ENCODE results near the gene TAS2R30.

The TAS2R30 gene

DNA sequence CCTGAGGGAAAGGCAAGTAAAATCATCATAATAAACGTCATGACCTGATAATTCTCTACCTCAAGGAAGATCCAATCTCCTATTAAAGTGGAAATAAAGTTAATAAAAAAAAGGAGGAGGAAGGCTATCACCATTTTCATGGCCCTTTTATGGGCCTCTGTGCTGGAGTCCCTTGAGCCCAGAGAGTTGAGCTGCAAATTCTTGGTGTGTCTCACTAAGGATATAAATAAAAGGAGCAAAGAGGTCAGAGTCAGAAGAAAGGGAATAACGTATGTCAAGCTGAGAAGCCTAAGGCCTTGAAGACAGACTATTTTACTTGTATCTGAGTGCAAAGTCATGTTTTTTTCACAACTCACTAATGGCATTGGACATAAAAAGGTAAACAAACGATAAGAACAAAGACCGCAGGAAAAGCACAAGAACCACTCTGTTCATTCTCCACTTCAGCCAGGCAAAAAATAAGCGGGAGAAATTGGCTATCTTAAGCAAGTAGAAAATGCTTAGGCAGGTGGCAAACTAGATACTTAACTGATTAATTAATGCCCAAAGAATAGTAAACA lies 24.5 kb upstream of the TAS2R30 start:
- Histone ChIP-seq H3K27me3 (ENCODE audit: low read depth, low read length) (no peaks in the 10 kb centered on the region), H3K27ac (ENCODE audit: low read length) (no peak overlapping the region), H3K36me3 (ENCODE audit: control insufficient read depth in 1 of 2, insufficient read depth in 2 of 2, low read length in 2 of 2) (peaks cover 0 to 10% of the 10 kb centered on the region in 2 donors), H3K4me3 (ENCODE audit: low read depth in 1 of 2, low read length in 2 of 2) (no peak overlapping the region), H3K4me1 (ENCODE audit: control insufficient read depth in 1 of 2, insufficient read depth in 2 of 2, low read length in 2 of 2) (no peaks in the 10 kb centered on the region), H3K9me3 (ENCODE audit: control insufficient read depth in 1 of 2, low read length in 2 of 2) (no peaks in the 10 kb centered on the region)

- H3K9me3 ChIP-seq (ENCODE audit: control insufficient read depth in 1 of 2, low read length in 2 of 2) = no peaks in the 10 kb centered on the region
- no peaks in the 10 kb centered on the region for H3K27me3 ChIP-seq (ENCODE audit: low read depth, low read length)
- H3K27ac ChIP-seq (ENCODE audit: low read length) = no peak overlapping the region
- H3K4me1 ChIP-seq (ENCODE audit: control insufficient read depth in 1 of 2, insufficient read depth in 2 of 2, low read length in 2 of 2) = no peaks in the 10 kb centered on the region
- H3K36me3 ChIP-seq (ENCODE audit: control insufficient read depth in 1 of 2, insufficient read depth in 2 of 2, low read length in 2 of 2) = peaks cover 0 to 8% of the 10 kb centered on the region in 2 donors
- H3K4me3 ChIP-seq (ENCODE audit: low read depth in 1 of 2, low read length in 2 of 2) = no peak overlapping the region
Measured at GRCh38 chr12:11154400-11154925, 20.0 kb upstream of the TAS2R30 start.

- peaks cover 0 to 2% of the 10 kb centered on the region in 2 donors for H3K9me3 ChIP-seq (ENCODE audit: control insufficient read depth in 1 of 2, low read length in 2 of 2)
- H3K4me1 ChIP-seq (ENCODE audit: control insufficient read depth in 1 of 2, insufficient read depth in 2 of 2, low read length in 2 of 2) = no peaks in the 10 kb centered on the region
- H3K27me3 ChIP-seq (ENCODE audit: low read depth, low read length) = no peaks in the 10 kb centered on the region
- H3K27ac ChIP-seq (ENCODE audit: low read length) = no peak overlapping the region
- peaks cover 0 to 8% of the 10 kb centered on the region in 2 donors for H3K36me3 ChIP-seq (ENCODE audit: control insufficient read depth in 1 of 2, insufficient read depth in 2 of 2, low read length in 2 of 2)
- no peak overlapping the region for H3K4me3 ChIP-seq (ENCODE audit: low read depth in 1 of 2, low read length in 2 of 2)
Measured at GRCh38 chr12:11152725-11153124, 18.3 kb upstream of the TAS2R30 start.

DNA sequence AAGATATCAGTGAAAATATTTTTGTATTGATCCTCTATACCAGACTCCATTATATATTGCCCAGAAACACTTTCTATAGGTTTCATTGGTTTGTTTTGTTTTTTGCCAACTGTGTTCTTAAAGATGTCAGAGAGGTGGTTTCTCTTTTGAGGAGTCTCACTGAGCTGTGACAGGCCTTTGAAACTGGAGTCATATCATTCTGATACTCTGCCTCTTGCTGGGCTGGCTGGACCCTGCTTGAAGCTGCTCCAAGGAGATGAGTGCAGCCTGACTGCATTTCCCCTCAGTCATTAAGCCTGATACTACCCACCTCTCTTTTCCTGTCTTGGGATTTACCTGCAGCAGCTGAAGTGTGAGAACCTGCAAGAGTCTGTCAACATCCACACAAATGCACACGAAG lies 16.4 kb upstream of the TAS2R30 start:
- Histone ChIP-seq H3K36me3 (ENCODE audit: control insufficient read depth in 1 of 2, insufficient read depth in 2 of 2, low read length in 2 of 2) (peaks cover 0 to 8% of the 10 kb centered on the region in 2 donors), H3K9me3 (ENCODE audit: control insufficient read depth in 1 of 2, low read length in 2 of 2) (peaks cover 0 to 2% of the 10 kb centered on the region in 2 donors), H3K4me1 (ENCODE audit: control insufficient read depth in 1 of 2, insufficient read depth in 2 of 2, low read length in 2 of 2) (no peaks in the 10 kb centered on the region), H3K27ac (ENCODE audit: low read length) (no peak overlapping the region), H3K27me3 (ENCODE audit: low read depth, low read length) (no peaks in the 10 kb centered on the region), H3K4me3 (ENCODE audit: low read depth in 1 of 2, low read length in 2 of 2) (no peak overlapping the region)

DNA sequence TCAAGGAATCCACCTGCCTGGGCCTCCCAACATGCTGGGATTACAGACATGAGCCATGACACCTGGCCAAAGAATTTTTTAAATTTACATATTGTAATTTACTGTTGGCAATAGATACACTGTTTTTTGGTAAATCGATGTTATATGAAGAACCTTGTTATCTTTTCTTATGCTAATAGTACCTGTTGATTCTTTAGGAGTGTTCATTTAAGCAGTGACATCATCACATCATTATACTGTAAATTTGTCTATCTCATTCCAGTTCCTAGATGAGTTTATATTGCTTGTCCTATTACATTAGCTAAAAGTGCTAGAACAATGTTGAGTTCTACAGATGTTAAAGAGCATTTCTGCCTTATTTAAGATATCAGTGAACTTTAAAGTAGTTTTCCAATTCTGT lies 13.0 kb upstream of the TAS2R30 start:
- Histone ChIP-seq H3K27me3 (ENCODE audit: low read depth, low read length) (no peaks in the 10 kb centered on the region), H3K27ac (ENCODE audit: low read length) (no peak overlapping the region), H3K4me1 (ENCODE audit: control insufficient read depth in 1 of 2, insufficient read depth in 2 of 2, low read length in 2 of 2) (no peaks in the 10 kb centered on the region), H3K36me3 (ENCODE audit: control insufficient read depth in 1 of 2, insufficient read depth in 2 of 2, low read length in 2 of 2) (peaks cover 0 to 5% of the 10 kb centered on the region in 2 donors), H3K9me3 (ENCODE audit: control insufficient read depth in 1 of 2, low read length in 2 of 2) (peaks cover 0 to 13% of the 10 kb centered on the region in 2 donors), H3K4me3 (ENCODE audit: low read depth in 1 of 2, low read length in 2 of 2) (no peak overlapping the region)

GRCh38 chr12:11144297-11144696 lies 9.9 kb upstream of the TAS2R30 start:
- Histone ChIP-seq H3K4me3 (ENCODE audit: low read depth in 1 of 2, low read length in 2 of 2) (no peak overlapping the region), H3K36me3 (ENCODE audit: control insufficient read depth in 1 of 2, insufficient read depth in 2 of 2, low read length in 2 of 2) (peaks cover 0 to 6% of the 10 kb centered on the region in 2 donors), H3K4me1 (ENCODE audit: control insufficient read depth in 1 of 2, insufficient read depth in 2 of 2, low read length in 2 of 2) (no peaks in the 10 kb centered on the region), H3K27ac (ENCODE audit: low read length) (no peak overlapping the region), H3K27me3 (ENCODE audit: low read depth, low read length) (no peaks in the 10 kb centered on the region), H3K9me3 (ENCODE audit: control insufficient read depth in 1 of 2, low read length in 2 of 2) (peaks cover 0 to 13% of the 10 kb centered on the region in 2 donors)

- H3K27ac ChIP-seq (ENCODE audit: low read length) = no peak overlapping the region
Measured at GRCh38 chr12:11143352-11143751, 8.9 kb upstream of the TAS2R30 start.

GRCh38 chr12:11136075-11136474 lies 1.6 kb upstream of the TAS2R30 start:
- H3K4me1 ChIP-seq (ENCODE audit: control insufficient read depth in 1 of 2, insufficient read depth in 2 of 2, low read length in 2 of 2) = peaks cover 0 to 6% of the 10 kb centered on the region in 2 donors
- H3K4me3 ChIP-seq (ENCODE audit: low read depth in 1 of 2, low read length in 2 of 2) = no peak overlapping the region
- H3K27me3 ChIP-seq (ENCODE audit: low read depth, low read length) = no peaks in the 10 kb centered on the region
- H3K27ac ChIP-seq (ENCODE audit: low read length) = no peak overlapping the region
- H3K9me3 ChIP-seq (ENCODE audit: control insufficient read depth in 1 of 2, low read length in 2 of 2) = no peaks in the 10 kb centered on the region
- no peaks in the 10 kb centered on the region for H3K36me3 ChIP-seq (ENCODE audit: control insufficient read depth in 1 of 2, insufficient read depth in 2 of 2, low read length in 2 of 2)

More at GRCh38 chr12:11143352-11143751, 8.9 kb upstream of the TAS2R30 start:
- Histone ChIP-seq H3K4me1 (ENCODE audit: control insufficient read depth in 1 of 2, insufficient read depth in 2 of 2, low read length in 2 of 2) (no peaks in the 10 kb centered on the region), H3K9me3 (ENCODE audit: control insufficient read depth in 1 of 2, low read length in 2 of 2) (peaks cover 0 to 11% of the 10 kb centered on the region in 2 donors), H3K36me3 (ENCODE audit: control insufficient read depth in 1 of 2, insufficient read depth in 2 of 2, low read length in 2 of 2) (peaks cover 0 to 6% of the 10 kb centered on the region in 2 donors), H3K4me3 (ENCODE audit: low read depth in 1 of 2, low read length in 2 of 2) (no peak overlapping the region), H3K27me3 (ENCODE audit: low read depth, low read length) (no peaks in the 10 kb centered on the region)

GRCh38 chr12:11133816-11134215 lies 628 bp downstream of the TAS2R30 start:
- Histone ChIP-seq H3K27me3 (ENCODE audit: low read depth, low read length) (no peaks in the 10 kb centered on the region), H3K4me3 (ENCODE audit: low read depth in 1 of 2, low read length in 2 of 2) (no peak overlapping the region), H3K9me3 (ENCODE audit: control insufficient read depth in 1 of 2, low read length in 2 of 2) (no peaks in the 10 kb centered on the region), H3K4me1 (ENCODE audit: control insufficient read depth in 1 of 2, insufficient read depth in 2 of 2, low read length in 2 of 2) (peaks cover 0 to 11% of the 10 kb centered on the region in 2 donors), H3K27ac (ENCODE audit: low read length) (no peak overlapping the region), H3K36me3 (ENCODE audit: control insufficient read depth in 1 of 2, insufficient read depth in 2 of 2, low read length in 2 of 2) (no peaks in the 10 kb centered on the region)

DNA sequence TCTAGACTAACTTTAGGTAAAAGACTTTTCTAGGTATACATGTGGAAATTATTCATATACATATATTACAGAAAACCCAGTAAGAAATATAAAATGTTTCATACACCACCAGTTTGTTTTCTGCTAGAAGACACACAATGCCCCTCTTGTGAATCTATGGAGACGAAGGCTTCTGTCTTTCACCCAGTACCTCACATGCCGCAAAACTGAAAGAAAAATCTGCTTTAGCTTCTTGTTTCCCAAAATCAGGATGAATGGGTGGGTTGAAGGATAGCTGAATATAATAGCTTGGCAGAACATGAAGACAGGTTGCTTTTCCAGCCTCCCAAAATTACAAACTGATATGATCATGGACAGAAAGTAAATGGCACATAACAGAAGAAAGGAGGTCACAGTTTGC lies 1.3 kb downstream of the TAS2R30 start:
- Histone ChIP-seq H3K36me3 (ENCODE audit: control insufficient read depth in 1 of 2, insufficient read depth in 2 of 2, low read length in 2 of 2) (no peaks in the 10 kb centered on the region), H3K9me3 (ENCODE audit: control insufficient read depth in 1 of 2, low read length in 2 of 2) (no peaks in the 10 kb centered on the region), H3K27ac (ENCODE audit: low read length) (no peak overlapping the region), H3K4me3 (ENCODE audit: low read depth in 1 of 2, low read length in 2 of 2) (no peak overlapping the region), H3K4me1 (ENCODE audit: control insufficient read depth in 1 of 2, insufficient read depth in 2 of 2, low read length in 2 of 2) (peaks cover 0 to 11% of the 10 kb centered on the region in 2 donors), H3K27me3 (ENCODE audit: low read depth, low read length) (no peaks in the 10 kb centered on the region)

DNA sequence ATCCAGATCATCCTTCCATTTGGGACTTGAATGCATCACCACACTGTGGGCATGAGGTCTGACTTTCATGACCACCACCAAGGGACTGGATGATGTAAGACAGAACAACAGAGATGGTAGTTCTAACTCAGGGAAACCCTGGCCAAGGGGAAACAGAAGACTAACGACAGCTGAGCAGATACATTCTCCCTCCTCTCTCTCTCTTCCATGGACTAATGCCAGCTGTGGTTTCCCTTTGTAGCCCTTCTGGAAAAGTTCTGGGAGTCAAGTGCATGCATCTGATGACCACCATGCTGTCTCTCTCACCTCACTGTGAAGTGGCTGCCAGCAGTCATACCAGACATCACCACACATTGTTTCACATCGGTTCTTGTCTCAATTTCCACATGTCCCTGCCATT lies 3.4 kb downstream of the TAS2R30 start:
- no peaks in the 10 kb centered on the region for H3K27me3 ChIP-seq (ENCODE audit: low read depth, low read length)
- H3K36me3 ChIP-seq (ENCODE audit: control insufficient read depth in 1 of 2, insufficient read depth in 2 of 2, low read length in 2 of 2) = no peaks in the 10 kb centered on the region
- no peak overlapping the region for H3K27ac ChIP-seq (ENCODE audit: low read length)
- peaks cover 0 to 9% of the 10 kb centered on the region in 2 donors for H3K4me1 ChIP-seq (ENCODE audit: control insufficient read depth in 1 of 2, insufficient read depth in 2 of 2, low read length in 2 of 2)
- H3K9me3 ChIP-seq (ENCODE audit: control insufficient read depth in 1 of 2, low read length in 2 of 2) = no peaks in the 10 kb centered on the region
- no peak overlapping the region for H3K4me3 ChIP-seq (ENCODE audit: low read depth in 1 of 2, low read length in 2 of 2)

DNA sequence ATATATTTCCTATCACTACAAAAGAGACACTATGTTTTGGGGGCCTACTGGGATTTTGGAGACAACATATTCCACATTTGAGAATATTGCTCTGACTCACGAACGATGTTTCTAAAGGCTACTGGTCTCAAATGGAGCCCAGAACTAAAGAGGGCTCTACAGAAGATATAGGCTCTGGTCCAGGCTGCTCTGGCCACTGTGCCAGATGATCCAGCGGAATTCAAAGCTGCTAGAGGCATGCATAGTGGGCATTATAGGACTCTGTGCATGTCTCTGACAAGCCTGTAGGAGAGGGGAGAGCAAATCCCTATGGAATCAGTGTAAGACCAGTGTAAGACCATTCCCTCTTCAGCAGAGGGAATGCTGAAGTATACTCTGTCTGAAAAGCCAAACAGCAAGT lies 4.1 kb downstream of the TAS2R30 start:
- no peaks in the 10 kb centered on the region for H3K36me3 ChIP-seq (ENCODE audit: control insufficient read depth in 1 of 2, insufficient read depth in 2 of 2, low read length in 2 of 2)
- peaks cover 0 to 8% of the 10 kb centered on the region in 2 donors for H3K4me1 ChIP-seq (ENCODE audit: control insufficient read depth in 1 of 2, insufficient read depth in 2 of 2, low read length in 2 of 2)
- no peaks in the 10 kb centered on the region for H3K27me3 ChIP-seq (ENCODE audit: low read depth, low read length)
- no peaks in the 10 kb centered on the region for H3K9me3 ChIP-seq (ENCODE audit: control insufficient read depth in 1 of 2, low read length in 2 of 2)
- H3K4me3 ChIP-seq (ENCODE audit: low read depth in 1 of 2, low read length in 2 of 2) = no peak overlapping the region
- H3K27ac ChIP-seq (ENCODE audit: low read length) = no peak overlapping the region
